ENCODE measurements around the gene PXT1.
"Not testable (repeated sequence)": the region's sequence is repeated elsewhere in the genome, so short reads cannot be mapped to it uniquely, and the experiment has no call there.

PXT1 gene

DNA sequence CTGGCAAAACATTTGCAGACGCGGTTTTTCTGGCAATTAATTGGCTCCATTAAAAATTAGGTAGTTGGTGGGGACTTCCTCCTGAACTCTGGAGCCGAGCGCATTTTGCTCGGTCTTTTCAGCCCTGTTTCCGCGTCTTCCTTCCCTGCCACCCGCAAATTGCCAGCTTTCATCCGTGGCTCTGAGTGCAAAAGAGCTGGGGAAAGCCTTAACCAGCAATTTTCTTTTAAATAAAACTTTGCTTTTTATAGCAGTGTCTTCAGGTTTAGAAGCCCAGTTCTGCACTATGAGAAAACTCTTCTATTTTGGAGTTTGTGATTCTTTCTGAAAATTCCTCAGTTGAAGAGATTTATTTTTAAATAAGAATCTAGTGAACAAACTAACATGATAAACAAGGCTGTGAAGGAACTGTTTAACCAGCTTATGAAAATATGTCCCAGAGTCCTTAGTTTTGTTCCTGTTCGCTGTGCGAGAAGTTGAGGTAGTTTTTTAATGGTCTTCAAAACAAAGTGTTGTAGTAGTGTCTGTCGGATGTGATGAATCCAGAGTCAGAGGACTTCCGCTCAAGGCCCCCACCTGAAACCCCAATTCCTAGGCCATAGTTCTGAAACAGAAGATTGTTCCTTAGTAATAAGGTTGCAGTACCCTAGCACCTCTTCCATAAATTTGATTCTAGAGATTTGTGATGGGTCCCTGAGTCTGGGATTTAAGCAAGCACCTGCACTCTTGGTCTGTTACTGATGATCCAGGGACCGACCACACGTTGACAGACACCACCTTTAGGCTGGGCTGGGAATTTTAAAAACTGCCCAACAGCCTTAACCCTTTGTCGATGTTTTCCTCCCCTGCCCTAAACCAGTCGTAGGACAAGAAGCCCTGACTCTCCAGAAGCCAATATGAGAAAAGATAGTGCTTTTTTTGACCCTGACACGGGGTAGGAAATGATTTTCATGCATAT, 1.1 kb upstream of the PXT1 start:
- DNase-seq: peak; percentile 69

DNA sequence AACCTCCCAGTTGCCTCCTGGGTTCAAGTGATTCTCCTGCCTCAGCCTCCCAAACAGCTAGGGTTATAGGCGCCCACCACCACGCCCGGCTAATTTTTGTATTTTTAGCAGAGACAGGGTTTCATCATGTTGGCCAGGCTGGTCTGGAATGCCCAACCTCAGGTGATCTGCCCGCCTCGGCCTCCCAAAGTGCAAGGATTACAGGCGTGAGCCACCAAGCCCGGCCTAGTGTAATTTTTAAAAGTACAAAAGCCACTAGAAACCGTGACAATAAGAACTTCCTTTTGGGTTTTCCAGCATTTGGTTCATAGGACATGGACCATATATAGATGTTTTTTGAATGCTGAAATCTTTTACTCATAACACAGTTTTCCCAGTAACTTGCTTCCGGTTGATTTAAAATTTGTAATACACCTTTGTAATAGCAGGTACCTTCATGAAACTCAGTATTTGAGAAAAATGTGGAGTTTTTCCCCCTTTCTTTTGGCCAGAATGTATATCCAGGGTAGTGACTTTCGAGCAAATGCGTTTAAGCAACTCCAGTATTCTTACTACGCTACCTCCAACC, 467 bp downstream of the PXT1 start:
- no peak for DNase-seq

GRCh38 chr6:36441307-36441894, 1.3 kb downstream of the PXT1 start:
- DNase-seq: peak; percentile 98

DNA sequence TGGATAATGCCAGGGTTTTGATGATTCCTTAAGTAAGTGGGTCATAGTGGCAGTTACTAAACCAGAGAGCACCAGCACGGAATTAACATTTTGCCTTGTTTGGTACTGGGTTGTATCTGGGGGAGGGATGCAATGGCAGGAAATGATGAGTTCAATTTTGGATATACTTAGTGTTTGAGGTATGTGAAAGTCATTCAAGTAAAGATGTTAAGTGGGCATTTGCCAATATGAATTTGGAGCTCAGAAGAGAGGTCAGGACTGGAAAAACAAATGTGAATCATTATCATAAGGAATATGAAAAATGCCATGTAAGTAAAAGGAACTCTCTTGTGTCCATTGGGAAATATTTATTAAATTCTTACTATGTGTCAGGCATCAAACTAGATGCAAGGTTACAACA, 6.2 kb downstream of the PXT1 start:
- no peak for DNase-seq

- DNase-seq: peak; percentile 74
Observed at GRCh38 chr6:36432151-36432671, 10.4 kb downstream of the PXT1 start.

DNA sequence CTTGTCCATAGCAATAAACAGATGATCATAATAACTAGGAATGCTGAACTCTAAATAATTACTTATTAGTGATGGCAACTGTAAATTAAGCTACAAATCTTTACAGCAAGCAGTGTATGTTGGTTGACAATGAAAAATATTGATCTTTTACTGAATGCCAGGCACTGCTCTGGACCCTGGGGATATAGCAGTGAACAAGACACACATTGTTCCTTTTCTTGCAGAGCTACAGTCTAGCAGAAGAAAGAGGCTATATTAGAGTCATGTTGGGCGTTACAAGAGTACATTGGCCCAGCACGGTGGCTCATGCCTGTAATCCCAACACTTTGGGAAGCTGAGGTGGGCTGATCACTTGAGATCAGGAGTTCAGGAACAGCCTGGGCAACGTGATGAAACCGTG, 11.5 kb downstream of the PXT1 start:
- no peak for DNase-seq

- no peak for DNase-seq
Observed at GRCh38 chr6:36430351-36430750, 12.3 kb downstream of the PXT1 start.

DNA sequence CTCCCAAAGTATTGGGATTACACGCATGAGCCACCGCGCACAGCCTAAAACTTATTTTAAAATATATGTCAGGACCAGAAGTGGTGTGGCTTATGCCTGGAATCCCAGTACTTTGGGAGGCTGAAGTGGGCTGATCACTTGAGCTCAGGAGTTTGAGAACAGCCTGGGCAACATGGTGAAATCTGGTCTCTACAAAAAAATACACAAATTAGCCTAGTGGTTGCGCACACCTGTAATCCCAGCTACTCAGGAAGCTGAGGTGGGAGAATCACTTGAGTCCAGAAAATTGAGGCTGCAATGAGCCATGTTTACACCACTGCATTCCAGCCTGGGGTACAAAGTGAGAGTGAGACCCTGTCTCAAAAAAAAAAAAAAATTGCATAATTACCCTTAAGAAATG, 13.7 kb downstream of the PXT1 start:
- no peak for DNase-seq

GRCh38 chr6:36426622-36427021, 16.0 kb downstream of the PXT1 start:
- no peak for DNase-seq

DNA sequence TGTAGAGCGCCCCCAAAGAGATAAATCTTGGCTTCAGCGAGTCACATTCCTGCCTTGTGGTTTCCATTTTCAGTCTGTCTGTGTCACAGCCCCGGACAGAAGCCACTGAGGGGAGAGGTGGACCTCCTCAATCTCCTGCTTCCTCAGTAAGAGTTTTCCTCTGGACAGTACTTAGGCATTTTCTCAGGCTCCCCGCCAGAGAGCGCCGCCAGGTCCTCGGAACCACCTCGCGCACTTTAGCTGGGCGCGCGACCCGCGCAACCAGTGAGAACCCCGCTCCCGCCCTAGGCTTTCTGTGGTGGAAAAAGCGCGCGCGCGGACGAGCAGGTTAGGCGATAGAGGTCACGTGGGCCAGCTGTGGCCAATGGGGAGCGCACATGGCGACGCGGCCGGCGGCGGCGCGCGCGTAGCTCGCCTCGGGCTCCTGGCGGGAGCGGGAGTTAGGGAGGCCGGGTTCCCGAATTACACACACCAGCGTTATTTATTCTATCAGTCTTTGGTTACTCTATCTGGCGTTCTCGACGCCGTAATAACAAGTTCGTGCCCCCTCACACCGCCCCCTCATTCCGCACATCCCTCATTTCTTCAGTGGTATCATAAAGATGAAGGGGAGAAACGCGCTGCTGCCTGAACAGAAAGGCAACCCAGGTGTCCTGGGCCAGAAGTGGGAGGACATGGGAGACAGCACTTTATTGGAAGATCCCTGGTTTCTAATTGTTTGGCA, 19.4 kb downstream of the PXT1 start:
- peak; percentile 99 for DNase-seq

GRCh38 chr6:36422714-36423100, 19.9 kb downstream of the PXT1 start:
- DNase-seq: no peak

- DNase-seq: no peak
Observed at GRCh38 chr6:36419310-36419709, 23.3 kb downstream of the PXT1 start.

GRCh38 chr6:36418558-36418957, 24.1 kb downstream of the PXT1 start:
- DNase-seq: peak; percentile 65

GRCh38 chr6:36414481-36414880, 28.2 kb downstream of the PXT1 start:
- DNase-seq: no peak

- DNase-seq: no peak
Observed at GRCh38 chr6:36413489-36414480, 28.9 kb downstream of the PXT1 start.

- DNase-seq: not testable (repeated sequence)
Observed at GRCh38 chr6:36409718-36410117, 32.9 kb downstream of the PXT1 start.

- DNase-seq: no peak
Observed at GRCh38 chr6:36404164-36404563, 38.5 kb downstream of the PXT1 start.

- DNase-seq: no peak
Observed at GRCh38 chr6:36402481-36402880, 40.2 kb downstream of the PXT1 start.

DNA sequence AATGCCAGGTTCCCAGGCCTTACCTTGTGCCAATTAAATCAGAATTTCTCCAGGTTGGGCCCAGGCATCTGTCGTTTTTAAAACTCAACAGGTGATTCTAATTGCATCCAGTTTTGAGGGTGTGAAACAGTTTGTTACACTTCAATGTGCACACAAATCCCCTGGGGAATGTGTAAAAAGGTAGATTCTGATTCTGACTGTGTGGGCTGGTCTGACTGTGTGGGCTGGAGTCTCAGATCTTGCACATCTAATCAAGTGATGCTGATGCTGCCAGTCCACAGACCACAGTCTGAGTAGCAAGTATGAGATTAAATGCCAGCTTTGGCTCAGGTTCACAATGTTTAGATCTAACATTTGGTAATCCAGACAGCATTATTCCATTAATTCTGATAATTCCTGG, 42.7 kb downstream of the PXT1 start:
- no peak for DNase-seq

DNA sequence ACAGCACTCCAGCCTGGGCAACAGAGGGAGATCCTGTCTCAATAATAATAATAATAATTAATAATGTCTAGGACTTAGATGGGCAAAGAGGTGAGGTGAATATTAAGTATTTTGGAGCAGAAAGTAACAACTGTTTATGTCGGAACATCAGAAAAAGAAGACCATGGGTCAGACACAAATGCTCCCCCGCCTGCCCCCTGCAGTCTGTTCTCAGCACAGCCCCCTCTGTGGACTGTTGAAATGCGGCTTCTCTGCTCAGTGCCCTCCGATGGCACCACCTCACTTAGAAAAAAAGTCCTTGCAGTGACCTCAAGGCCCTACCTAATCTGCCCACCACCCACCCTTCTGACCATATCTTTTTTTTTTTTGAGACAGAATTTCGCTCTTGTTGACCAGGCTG, 50.0 kb downstream of the PXT1 start:
- no peak for DNase-seq

- DNase-seq: no peak
Observed at GRCh38 chr6:36389353-36389752, 53.3 kb downstream of the PXT1 start.
